Activated B cell treated with CpG ODN at 0.5 μM for 24 hours (primary cell): Measurements from ENCODE around the gene YIF1B. TPM values are rescaled to one million over a fixed set of nuclear protein-coding genes. Genes with fewer than 3 reads are reported as not detected.

Source experiments
- ATAC-seq: fragments of 200-7000 bp; cut with Tn5 transposase; one replicate; pipeline ENCODE4 v1.10.0; 2021; ENCODE audit warnings: low read depth, mild to moderate bottlenecking, moderate library complexity
- CTCF ChIA-PET: fragments of 350-600 bp; sonication (Branson Sonifier 250); formaldehyde crosslinking; loops from one replicate; lab custom pipeline; 2021; ENCODE audit warnings: antibody characterized with exemption; lab: Charles Lee
- POLR2A ChIA-PET: fragments of 350-600 bp; sonication (Branson Sonifier 250); formaldehyde crosslinking; loops from one replicate; lab custom pipeline; 2021; ENCODE audit warnings: antibody characterized with exemption; lab: Charles Lee
- DNase-seq: peaks from one replicate; pipeline ENCODE4 v3.0.0; 2022
- H3K27ac Mint-ChIP-seq: one replicate; pipeline ENCODE4 v1.8.0; 2020; ENCODE audit warnings: mixed read lengths
- H3K27me3 Mint-ChIP-seq: one replicate; pipeline ENCODE4 v1.8.0; 2021; ENCODE audit warnings: mixed read lengths
- H3K36me3 Mint-ChIP-seq: one replicate; pipeline ENCODE4 v1.8.0; 2021; ENCODE audit warnings: low read depth, mixed read lengths
- H3K4me1 Mint-ChIP-seq: one replicate; pipeline ENCODE4 v1.8.0; 2021; ENCODE audit warnings: mixed read lengths
- H3K4me3 Mint-ChIP-seq: one replicate; pipeline ENCODE4 v1.8.0; 2020; ENCODE audit warnings: mild to moderate bottlenecking, mixed read lengths
- H3K9me3 Mint-ChIP-seq: one replicate; pipeline ENCODE4 v1.8.0; 2020; ENCODE audit warnings: mixed read lengths
- CTCF ChIP-seq: fragments of 200-600 bp; IDR thresholded peaks from one replicate; pipeline ENCODE4 v1.8.0; 2022; ENCODE audit warnings: antibody characterized with exemption, mild to moderate bottlenecking
- intact Hi-C: fragments of 100-400 bp; cut with micrococcal nuclease; formaldehyde crosslinking; loops from one replicate; pipeline ENCODE4 v1.15.1; 2024
- total RNA-seq: library from RNA; stranded (reverse); gene quantifications from 2 replicates; pipeline ENCODE4 v1.2.3, GENCODE V29; 2022

Gene YIF1B
- total RNA-seq, 1 donor from 2014 or later = 28.7 TPM

- no peak for ATAC-seq
- intact Hi-C loops = loop anchor here (2.0 to 10.0 kb wide), 3 partner anchors 410 to 1128 kb away; partner anchors contain the start of genes SIPA1L3, SUPT5H and WDR87
- H3K27ac Mint-ChIP-seq = peak overlapping the region; percentile 85
- CTCF ChIA-PET = no interaction called here
- POLR2A ChIA-PET = interaction anchor here (0.7 kb wide), 1 partner anchor 561 kb away, joined by 3 read pairs; the partner anchor contains the start of gene RINL
- H3K9me3 Mint-ChIP-seq = no peaks in the 10 kb centered on the region
- DNase-seq = no peak
- peak overlapping the region; percentile 85 for H3K4me3 Mint-ChIP-seq
- no peaks in the 10 kb centered on the region for H3K36me3 Mint-ChIP-seq
- TF ChIP-seq CTCF = no peak
- H3K4me1 Mint-ChIP-seq = peaks cover 56% of the 10 kb centered on the region
- no peaks in the 10 kb centered on the region for H3K27me3 Mint-ChIP-seq
Measured at GRCh38 chr19:38317104-38317612, 1.4 kb upstream of the YIF1B start.

GRCh38 chr19:38316477-38317067, 825 bp upstream of the YIF1B start:
- no peaks in the 10 kb centered on the region for H3K27me3 Mint-ChIP-seq
- CTCF ChIA-PET = no interaction called here
- TF ChIP-seq CTCF = no peak
- POLR2A ChIA-PET = no interaction called here
- peak overlapping the region; percentile 85 for H3K4me3 Mint-ChIP-seq
- H3K9me3 Mint-ChIP-seq = no peaks in the 10 kb centered on the region
- intact Hi-C loops = loop anchor here (1.0 to 10.0 kb wide), 6 partner anchors 19 to 1128 kb away; partner anchors contain the start of genes CATSPERG, PSMD8, SIPA1L3 and SPINT2
- peak overlapping the region; percentile 94 for H3K27ac Mint-ChIP-seq
- H3K36me3 Mint-ChIP-seq = no peaks in the 10 kb centered on the region
- peaks cover 55% of the 10 kb centered on the region for H3K4me1 Mint-ChIP-seq
- ATAC-seq (peak; percentile 2), DNase-seq (no peak)

- ATAC-seq = no peak
- CTCF ChIA-PET = no interaction called here
- H3K27ac Mint-ChIP-seq = no peak overlapping the region
Measured at GRCh38 chr19:38310986-38311385, 4.8 kb downstream of the YIF1B start.

GRCh38 chr19:38310279-38310670, 5.5 kb downstream of the YIF1B start:
- ChIA-PET CTCF (no interaction called here), POLR2A (no interaction called here)
- Mint-ChIP-seq H3K27ac (no peak overlapping the region), H3K36me3 (peaks cover 30% of the 10 kb centered on the region), H3K4me1 (peaks cover 17% of the 10 kb centered on the region), H3K9me3 (no peaks in the 10 kb centered on the region), H3K27me3 (no peaks in the 10 kb centered on the region), H3K4me3 (no peak overlapping the region)
- TF ChIP-seq CTCF = no peak
- ATAC-seq (no peak), DNase-seq (no peak)
- intact Hi-C loops = loop anchor here (10.0 kb wide), 1 partner anchor 1135 kb away; the partner anchor contains the start of gene SUPT5H

More at GRCh38 chr19:38310986-38311385, 4.8 kb downstream of the YIF1B start:
- Mint-ChIP-seq H3K4me1 (peaks cover 19% of the 10 kb centered on the region), H3K9me3 (no peaks in the 10 kb centered on the region), H3K36me3 (peaks cover 29% of the 10 kb centered on the region), H3K4me3 (no peak overlapping the region), H3K27me3 (no peaks in the 10 kb centered on the region)
- no peak for TF ChIP-seq CTCF
- DNase-seq = no peak
- intact Hi-C loops = loop anchor here (10.0 kb wide), 1 partner anchor 1134 kb away; the partner anchor contains the start of gene SUPT5H
- POLR2A ChIA-PET = no interaction called here

- no peak for DNase-seq
- Mint-ChIP-seq H3K9me3 (no peaks in the 10 kb centered on the region), H3K27ac (no peak overlapping the region), H3K4me3 (no peak overlapping the region), H3K36me3 (peaks cover 32% of the 10 kb centered on the region), H3K27me3 (no peaks in the 10 kb centered on the region), H3K4me1 (peaks cover 15% of the 10 kb centered on the region)
- ChIA-PET POLR2A (no interaction called here), CTCF (interaction anchor here (1.0 kb wide), 1 partner anchor 76 kb away, joined by 3 read pairs; no protein-coding TSS in a partner anchor)
- ATAC-seq = no peak
- intact Hi-C loops = loop anchor here (10.0 kb wide), 1 partner anchor 1135 kb away; the partner anchor contains the start of gene SUPT5H
- no peak for TF ChIP-seq CTCF
Measured at GRCh38 chr19:38309615-38310278, 6.0 kb downstream of the YIF1B start.
